D341Med (cell line): ENCODE measurements around the gene PSMD10.

Experiments used
- DNase-seq: peaks from one replicate; pipeline ENCODE4 v3.0.0; 2012; ENCODE audit warnings: low spot score

The PSMD10 gene, protein sequence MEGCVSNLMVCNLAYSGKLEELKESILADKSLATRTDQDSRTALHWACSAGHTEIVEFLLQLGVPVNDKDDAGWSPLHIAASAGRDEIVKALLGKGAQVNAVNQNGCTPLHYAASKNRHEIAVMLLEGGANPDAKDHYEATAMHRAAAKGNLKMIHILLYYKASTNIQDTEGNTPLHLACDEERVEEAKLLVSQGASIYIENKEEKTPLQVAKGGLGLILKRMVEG

DNA sequence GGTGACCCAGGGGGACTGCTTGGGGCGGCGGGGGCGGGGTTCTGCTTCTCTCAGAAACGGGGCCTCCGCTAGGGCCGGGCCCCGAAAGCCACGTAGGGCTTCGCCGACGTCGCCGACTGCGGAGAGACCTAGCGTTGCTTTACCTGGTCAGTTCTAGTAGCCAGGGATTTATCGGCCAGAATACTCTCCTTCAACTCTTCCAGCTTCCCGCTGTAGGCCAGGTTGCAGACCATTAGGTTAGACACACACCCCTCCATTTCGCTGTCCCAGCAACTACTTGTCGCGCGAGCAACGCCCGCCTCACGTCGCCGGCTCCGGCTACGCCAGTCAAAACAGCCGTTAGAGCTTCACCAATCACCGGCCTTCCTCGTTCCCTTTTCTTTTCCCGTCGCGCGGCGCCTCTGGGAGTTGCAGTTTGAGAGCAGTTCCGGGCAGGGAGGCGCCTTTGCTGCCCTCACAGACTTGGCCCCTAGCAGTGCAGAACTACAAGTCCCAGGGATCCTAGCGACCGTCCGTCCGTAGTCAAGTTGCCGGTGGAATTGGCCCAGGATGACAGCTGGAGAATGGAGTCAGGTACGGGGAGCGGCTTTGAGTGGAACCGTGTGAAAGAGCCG is at the start of gene PSMD10, which contains the start of gene ATG4A:
PSMD10 (minus strand) TSS at position 279 of the 614 bp plus-strand sequence; CDS start at position 257, 22 bp downstream.
ATG4A (plus strand) TSS at position 515 of the 614 bp plus-strand sequence; CDS start at position 564, 49 bp downstream.
- DNase-seq, result peak; percentile 82

DNA sequence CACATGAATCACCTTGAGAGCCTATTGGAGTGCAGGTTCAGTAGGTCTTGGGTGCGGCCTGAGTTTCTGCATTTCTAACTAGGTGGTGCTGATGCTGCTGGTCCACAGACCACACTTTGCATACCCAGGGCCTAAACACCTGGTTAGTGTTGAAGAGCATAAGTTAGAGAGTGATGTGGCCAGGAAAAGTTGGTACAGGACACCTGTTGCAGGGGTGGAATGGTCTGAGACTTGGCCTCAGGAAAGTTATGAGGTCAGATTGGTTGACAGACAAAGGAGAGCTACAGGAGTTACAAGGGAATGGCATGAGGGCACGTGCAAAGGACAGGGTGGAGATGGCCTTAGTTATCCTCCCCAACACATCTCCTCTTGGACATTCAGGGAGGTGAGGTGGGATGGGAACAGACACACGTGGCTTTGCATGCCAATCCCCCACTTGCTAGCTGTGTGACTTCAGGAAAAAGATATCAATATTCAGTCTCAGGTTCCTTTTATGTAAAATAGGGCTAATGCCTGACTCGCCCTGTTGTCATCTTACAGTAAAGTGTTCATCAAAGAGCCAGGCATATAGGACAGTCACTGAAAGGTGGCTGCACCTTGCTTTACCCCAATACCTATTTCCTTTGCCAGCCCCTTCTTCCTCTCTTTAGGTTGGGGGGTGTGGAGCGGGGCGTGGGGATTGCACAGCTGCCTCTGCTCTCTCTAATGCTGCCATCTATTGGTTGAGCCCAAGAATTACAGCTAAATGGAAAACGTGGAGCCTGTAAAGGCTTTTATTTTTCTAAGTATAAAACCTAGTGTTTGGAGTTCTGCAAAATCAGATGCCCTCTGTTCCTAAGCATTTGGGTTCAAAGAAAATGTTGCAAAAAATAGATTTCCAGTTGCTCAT is 47.7 kb upstream of the PSMD10 start:
- DNase-seq, result peak; percentile 44

DNA sequence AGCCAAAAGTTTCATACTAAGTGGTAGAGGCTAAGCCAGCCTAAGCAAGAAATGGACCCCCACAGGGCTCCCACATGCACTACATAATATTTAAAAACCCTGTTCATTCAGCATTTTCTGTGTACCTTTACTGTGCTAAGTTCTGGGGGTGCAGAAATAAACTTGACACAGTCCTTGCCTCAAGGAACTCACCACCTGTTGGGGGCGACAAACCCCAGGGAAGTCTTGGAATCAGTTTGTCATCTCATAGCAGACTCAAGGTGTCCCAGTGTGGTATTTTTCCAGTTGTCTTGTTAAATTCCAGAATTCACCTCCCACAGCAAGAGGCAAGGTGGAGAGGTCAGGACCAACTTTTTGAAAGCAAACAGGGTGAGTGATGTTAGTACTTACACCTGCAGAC is 43.4 kb upstream of the PSMD10 start:
- no peak for DNase-seq

DNA sequence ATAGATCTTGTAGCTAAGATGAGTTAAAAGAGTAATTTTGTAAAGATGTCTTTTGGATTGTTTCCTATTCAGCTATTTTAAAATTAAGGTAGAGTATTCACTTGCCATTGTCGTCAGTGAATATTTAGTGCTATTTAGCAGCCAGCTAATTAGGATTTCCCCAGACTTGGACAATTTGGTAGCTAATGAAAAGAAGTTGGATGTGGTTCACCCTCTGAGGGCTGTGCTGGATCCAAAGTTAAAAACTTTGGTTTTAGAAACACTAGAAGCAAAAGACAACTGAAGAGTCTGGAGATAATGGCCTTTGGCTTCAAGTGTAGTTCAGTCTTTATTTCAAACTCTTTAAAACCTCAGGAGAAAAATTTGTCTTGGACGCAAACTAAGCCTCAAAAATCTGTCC is 41.5 kb upstream of the PSMD10 start:
- DNase-seq, result no peak

DNA sequence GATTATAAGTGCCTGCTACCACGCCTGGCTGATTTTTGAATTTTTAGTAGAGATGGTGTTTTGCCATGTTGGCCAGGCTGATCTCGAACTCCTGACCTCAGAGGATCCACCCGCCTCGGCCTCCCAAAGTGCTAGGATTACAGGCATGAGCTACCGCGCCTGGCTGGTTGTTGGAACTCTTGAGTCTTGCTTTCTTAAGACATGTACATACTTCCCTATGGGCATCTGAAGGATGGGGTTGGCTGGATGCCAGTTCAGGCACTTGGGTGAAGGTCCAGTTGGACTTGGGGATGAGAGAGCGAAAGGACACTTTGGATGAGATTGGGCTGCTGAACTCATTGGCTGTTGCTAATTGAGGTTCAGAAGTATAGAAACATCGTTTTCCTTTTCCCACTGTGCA is 40.7 kb upstream of the PSMD10 start:
- no peak for DNase-seq

DNA sequence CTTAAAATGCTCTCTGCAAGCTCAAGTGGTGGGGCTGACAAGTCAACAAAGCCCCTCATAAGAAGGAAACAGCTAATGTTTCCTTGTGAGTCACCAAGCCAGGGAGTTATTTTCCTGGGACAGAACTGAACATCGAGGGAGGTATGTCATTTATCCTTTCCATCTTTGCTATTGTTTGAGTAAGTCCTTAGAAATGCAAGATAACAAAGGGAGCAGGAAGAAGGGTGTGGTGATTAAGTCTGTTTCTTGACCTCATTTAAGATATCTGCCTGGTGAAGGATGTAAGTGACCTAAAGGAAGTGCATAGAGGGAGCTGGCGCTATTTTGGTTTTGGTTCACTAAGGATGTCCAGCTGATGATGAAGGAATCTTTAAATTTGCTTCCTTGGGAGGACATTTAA is 40.1 kb upstream of the PSMD10 start:
- DNase-seq, result no peak

DNA sequence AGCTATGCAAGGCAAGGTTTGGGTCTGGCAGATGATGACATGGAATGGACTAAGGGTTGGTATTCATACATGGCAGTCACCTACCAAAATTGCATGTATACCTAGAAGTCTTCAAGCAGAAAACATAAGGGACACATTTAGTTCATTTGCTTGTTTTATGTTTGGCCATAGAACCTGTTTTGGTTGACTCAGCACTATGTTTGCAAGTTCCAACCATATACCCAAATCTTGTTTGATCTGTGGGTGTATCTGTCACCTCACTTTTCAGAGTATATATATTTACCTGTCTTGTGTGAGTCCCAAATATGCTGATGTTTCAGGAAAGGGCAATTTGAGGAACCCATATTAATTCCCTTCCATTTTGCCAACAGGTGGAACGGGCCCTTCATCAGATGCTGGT is 39.5 kb upstream of the PSMD10 start:
- no peak for DNase-seq

DNA sequence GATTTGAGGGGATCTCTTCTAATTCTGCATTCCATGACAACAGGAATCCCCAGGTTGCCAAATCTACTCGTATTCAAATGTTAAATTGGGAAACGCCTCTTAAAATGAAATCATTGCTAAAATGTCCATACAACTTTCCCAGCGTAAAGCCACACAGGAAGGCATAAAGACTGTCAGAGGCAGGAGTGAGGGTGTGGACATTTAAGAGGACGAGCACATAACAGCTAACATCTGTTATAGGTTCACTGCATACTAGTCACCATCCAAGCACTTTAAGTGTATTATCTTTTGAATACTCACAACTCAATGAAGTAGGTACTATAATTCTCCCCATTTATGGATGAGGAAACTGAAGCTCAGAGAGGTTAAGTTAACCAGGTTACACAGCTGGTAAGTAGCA is 35.8 kb upstream of the PSMD10 start:
- no peak for DNase-seq

DNA sequence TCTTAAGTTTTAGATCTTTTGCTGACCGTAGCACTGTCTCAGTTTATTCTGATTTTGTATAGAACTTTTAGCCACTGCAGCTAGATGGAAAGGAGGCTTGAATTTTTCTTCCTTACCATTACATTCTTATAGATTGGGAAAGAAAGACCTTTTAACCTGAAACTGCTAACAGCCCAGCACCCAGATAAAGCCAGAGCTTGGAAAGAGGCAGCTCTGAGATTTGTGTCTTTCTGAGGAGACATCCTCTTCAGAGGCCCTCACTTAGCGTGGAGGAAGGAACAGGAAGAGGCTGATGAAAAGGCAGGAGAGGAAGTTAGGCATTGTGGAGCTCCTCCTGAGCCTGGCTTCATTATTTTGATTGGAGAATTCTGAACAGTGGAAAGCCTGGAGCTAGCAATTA is 35.3 kb upstream of the PSMD10 start:
- no peak for DNase-seq

DNA sequence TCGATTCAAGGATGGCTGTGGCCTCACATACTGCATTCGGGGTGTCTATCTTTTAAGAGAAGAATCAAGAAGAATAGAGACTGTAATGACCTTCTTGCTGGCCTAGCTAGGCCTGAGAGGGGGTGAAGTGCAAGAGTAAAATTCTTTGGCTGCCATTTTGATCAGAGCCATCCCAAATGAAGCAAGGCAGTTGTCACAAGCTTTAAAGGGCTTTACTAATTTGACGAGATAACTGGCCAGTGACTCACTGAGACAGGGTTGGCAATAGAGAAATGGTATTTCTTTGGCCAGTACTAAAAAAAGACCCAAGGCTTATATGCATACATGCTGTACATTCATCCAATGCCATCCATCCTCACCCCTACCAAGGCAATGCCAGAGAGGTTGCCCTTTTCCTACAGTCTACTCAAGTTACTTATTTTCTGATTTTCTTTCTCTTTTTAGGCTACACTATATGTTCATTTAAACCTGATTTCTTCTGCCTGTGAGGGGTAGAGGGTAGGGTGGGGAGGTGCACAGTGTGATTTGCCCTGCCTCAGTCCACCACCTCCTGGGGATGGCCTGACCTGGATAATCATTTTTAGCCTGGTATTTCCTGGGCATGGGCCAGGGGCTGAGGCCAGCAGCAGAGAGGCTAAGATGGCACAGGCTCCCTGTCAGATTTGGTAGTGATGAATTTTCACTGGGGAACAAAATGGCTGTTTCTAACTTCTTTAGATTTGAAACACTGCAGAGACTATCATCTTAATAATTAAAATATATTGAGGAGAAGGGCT is 32.4 kb upstream of the PSMD10 start:
- no peak for DNase-seq

DNA sequence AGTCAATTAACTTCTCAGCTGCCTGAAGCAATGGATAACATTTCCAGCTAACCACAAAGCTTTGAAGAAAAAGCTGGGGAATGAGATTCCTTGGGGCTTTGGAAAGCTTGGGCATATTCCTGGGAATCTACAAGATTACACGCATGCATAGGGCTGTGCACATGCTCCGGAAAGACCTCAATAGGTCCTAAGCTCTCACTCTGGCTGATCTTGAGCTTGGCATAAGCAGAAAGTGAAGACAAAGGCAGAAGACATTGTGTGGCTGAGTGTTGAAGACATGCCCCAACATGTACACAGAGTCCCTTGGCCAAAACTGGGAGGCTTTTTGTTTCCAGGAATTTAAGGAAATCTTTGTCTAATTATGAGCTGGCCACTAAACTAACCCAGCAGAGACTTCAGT is 31.4 kb upstream of the PSMD10 start:
- no peak for DNase-seq

DNA sequence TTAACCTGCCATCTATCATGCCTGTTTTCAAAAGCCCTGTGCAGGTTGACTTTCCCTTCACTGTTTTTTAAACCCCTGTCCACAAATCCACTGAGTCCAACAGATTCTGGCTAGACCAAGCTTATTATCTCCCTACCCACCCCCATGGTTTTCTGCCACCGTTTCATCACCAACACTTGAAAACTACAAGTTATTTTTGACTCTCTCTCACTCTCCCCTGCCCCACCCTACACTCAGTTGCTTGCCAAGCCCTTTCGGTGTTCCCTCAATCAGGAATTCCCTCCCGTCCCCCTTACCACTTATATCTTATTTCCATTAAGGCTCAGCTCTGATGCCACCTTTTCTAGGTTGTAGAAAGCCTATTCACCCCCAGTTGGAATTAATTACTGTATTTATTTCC is 29.9 kb upstream of the PSMD10 start:
- DNase-seq, result no peak

DNA sequence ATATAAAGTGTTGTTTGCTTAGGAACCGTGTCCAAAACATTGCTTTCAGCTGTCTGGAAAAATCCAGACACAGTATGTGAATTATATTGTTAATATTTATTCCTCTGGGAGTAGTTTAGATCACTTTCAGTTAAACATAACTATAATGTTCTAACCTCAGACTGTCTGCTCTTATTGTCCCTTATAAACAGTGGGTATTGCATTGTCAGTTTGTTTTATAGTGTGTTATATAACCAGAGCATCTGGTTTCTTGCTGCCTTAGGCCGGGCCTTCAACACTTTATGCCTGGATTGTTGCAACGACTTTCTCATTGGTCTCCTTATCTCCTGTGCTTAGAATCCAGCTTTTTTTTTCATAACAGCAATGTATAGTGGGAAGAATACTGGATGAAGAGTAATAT is 26.6 kb upstream of the PSMD10 start:
- no peak for DNase-seq

DNA sequence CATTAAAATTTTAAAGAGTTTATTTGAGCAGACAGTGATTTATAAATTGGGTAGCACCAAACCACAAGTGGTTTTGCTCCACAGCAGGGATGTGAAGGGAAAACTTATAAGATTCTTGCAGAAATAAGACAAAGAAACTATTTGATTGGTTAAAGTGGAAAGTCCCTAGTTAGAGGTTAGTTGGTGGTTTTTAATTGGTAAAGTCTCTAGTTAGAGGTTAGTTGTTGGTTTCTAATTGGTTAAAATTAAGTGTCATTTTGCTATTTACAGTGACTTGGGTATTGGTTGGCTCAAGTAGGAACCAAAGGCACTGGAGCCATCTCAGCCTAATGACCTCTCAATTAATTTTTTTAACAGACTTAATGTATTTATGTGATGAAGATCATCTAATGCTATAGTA is 23.2 kb upstream of the PSMD10 start:
- DNase-seq, result no peak

DNA sequence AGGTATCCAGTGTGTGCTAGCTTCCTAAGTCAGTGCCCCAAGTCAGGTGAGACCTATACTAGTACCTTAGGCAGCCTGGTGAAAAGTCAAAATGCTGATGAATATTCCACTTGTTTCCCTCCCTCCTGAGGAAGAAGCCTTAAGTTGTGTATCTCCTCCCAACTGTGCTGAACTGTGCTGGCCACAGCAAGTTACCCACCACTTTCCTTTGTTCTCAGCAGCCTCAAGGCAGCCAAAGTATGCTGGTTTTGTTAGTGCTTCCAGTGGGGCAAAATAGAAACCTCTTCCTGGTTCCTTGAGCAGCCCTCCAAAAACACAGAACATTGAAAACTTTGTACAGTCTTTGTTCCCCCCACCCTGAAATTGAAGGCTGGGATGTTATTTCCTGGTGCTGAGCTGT is 14.1 kb upstream of the PSMD10 start:
- no peak for DNase-seq

DNA sequence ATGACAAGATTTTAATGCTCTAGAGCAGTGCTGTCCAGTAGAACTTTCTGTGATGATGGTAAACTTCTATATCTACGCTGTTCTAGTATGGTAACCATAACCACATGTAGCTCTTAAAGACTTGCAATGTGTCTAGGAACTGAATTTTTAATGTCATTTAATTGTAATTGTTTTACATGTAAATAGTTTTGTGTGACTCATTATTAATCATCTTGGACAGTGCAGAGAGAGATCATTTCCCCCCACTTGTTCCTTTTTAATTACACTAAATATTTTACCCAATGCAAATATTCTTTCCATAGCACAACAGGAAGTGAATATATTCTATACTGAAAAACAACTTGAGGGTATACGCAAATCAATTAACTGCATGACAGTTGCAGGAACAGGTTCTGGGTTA is 6.0 kb upstream of the PSMD10 start:
- no peak for DNase-seq

DNA sequence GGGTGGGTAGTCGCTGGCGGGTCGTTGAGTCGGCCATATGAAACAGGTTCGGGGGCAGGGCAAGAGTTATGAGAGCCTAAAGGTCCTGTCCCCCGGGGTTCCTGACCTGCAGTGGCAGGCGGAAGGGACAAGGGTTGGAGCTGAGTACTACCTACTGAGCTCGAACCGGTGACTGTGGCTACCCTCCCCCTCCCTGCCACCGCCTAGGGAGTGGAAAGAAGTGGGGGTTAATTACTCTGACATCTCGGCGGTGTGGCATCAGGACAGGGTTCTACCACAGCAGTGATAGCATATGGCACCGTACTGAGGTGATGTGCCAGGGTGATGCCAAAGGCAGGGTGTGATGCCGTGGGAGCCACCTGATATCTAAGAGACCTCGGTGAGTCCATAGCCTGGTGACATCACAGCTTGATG is 543 bp upstream of the PSMD10 start:
- DNase-seq, result no peak

DNA sequence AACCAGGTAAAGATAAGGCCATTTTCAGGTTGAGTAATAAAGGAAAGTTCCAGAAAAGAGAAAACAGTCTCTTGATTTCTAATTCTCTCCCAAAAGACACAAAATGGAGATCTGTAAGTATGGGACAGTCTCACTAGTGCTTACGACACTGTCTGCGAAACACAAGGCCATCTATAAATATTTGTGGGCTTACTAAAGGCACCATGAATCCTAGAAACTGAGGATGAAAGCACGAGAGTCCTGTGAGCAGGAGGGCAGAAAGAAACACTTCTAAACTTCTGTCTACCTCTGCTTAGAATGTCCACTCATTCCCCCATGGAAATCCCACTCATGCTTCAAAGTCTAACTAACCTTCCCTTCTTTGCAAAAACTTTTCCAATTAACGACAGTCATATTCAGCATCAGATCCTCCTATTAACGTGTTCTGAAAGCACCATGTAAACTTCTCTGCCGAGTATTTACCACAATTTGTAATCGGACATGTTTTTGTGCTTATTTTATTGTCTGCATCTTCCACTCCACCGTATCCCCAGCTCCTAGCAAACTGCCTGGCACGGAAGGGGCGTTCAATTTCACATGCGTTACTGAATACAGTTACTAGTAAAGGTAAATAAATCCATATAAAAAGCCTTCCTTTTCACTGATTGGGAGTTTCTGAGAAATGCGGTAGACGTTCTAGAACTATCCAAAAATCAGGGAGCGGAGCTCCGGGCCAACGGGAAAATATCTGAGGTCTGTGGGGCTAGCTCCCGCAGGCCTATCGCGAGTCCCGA is 665 bp downstream of the PSMD10 start:
- no peak for DNase-seq

DNA sequence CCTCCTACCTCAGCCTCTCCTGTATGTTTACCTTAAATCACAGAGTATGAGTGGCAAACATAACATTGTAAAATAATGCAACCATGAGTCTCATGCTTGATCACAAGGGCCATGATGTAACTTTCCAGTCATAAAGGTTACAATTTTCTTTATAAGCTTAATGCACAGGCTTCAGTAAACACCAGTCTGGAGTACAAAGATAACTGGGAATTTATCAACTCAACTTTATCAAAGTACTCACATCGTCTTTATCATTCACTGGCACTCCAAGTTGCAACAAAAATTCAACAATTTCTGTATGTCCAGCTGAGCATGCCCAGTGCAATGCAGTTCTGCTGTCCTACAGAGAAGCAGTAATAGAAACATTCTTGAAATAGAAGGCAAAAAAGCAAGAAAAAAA is 2.8 kb downstream of the PSMD10 start:
- DNase-seq, result no peak

DNA sequence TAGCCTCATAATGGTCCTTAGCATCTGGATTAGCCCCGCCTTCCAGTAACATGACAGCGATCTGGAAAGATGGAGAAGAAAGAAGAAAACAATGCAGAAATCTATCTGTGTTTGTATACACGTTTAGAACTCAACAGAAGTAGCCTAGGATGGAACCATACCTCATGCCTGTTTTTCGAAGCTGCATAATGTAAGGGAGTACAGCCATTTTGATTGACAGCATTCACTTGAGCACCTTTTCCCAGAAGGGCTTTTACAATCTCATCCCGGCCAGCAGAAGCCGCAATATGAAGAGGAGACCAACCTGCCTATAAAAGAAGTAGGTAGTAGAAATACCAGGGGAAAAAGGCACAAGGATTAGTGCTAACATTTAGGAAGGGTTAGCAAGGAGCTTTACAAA is 3.5 kb downstream of the PSMD10 start:
- no peak for DNase-seq

DNA sequence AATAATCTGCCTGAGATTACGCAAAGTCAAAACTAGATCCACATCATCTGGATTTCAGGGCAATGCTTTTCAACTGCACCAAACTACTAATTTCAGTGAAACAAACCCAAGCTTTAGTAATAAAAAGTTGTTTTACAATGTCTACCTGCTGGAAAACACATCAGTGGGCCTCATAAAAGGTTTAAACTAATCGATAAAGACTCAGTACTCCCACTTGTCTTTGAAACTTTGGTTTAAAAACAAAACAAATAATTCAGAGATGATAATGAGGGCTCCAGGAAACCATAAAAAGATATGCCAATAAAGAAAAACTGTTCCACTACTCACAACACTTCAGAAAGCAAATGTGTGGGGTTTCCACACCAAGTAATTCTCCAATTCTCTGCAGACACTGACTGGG is 10.2 kb downstream of the PSMD10 start:
- no peak for DNase-seq

DNA sequence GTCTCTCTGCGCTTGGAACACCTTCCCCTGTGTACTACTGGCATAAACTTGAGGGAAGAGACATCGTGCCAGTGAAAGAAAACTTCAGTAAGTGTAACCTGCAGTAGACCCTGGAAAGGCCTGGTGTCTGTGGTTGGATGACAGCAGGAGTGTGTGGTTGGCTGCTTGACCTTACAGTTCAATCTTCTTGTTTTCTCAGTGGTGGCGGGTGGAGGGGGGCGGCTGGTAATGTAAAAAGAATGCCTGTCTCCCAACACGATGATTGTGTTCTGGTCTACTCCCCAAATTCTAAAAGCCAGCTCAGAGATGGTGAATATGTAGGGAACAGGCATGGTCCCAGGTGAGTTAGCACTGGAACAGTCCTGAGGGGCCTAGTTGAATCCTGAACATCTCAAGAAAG is 18.6 kb downstream of the PSMD10 start:
- DNase-seq, result no peak
